GM21367 (cell line): ENCODE data around the gene PIGBOS1.
"Not testable (repeated sequence)": the region's sequence is repeated elsewhere in the genome, so short reads cannot be mapped to it uniquely, and the experiment has no call there.

Experiments
- ATAC-seq: cut with Tn5 transposase; IDR thresholded peaks from one replicate; pipeline ENCODE4 v1.9.1; 2021; ENCODE audit not compliant: unreplicated experiment

Gene PIGBOS1

GRCh38 chr15:55297315-55297714 is 21.6 kb downstream of the PIGBOS1 start:
- no peak for ATAC-seq

DNA sequence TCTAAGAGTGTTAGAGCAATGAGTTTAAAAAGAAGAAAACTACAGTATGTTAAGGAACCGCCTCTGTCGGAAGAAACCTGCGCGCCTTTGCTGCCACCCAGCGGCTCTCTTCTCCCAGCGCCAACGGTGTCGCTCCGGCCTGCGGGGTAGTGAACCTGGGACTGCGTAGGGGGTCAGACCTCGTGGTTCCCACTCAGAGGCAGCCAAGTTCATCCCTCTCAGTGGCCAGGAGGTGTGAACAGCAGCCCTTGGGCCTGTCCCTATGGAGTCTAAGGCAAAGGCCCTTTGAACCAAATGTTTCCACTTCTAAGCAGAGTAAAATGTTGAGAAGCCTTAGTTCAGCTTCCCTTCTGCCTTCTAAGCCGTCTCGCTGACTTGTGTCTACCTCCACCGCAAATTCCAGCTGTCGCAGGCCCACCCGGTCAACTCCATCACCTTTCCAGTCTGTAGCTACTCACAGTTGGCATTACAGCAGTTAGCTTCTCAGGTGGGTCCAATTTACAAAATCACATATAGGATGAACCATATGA is 28.3 kb downstream of the PIGBOS1 start:
- peak; percentile 78 for ATAC-seq

DNA sequence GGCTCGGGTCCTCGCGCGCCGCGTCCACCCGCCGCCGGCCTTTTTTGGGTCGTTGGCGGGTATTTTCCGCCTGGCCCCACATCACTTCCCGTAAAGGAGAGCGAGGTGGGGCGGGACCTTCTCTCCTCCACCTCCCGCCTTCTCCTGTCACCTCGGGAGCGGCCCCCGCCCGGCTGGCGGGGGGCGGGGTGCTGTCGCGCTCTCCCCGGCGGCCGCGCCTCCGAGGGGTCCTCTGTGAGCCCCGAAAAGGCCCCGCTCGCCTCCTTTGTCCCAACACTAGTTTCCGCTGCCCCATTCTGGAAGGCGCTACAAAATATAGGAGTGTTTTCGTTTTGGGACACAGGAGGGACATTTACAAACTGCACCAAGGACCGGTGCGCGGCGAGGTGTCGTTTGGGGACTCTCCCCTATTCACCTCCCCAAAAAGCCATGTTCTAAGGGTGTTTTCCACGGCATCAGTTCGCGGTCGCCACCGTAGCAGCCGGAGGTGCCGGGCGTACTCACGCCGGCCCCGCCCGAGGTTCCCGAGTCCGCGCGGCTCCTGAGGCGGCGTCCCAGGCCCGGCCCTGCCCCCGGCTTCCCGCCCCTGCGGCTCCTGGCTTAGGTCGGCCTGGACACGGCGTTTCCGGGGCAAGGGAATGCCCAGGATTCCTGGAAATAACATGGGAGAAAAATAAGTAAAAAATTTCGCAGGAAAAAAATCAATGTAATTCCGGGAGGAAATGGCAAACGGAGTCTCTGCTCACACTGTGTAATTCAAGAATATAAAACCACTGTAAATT is 29.0 kb downstream of the PIGBOS1 start, which contains the start of gene RAB27A:
Gene RAB27A (minus strand): TSS at position 68 of the 782 bp plus-strand sequence. CDS start 54,879 bp downstream, outside the sequence.
- ATAC-seq, result peak; percentile 49

DNA sequence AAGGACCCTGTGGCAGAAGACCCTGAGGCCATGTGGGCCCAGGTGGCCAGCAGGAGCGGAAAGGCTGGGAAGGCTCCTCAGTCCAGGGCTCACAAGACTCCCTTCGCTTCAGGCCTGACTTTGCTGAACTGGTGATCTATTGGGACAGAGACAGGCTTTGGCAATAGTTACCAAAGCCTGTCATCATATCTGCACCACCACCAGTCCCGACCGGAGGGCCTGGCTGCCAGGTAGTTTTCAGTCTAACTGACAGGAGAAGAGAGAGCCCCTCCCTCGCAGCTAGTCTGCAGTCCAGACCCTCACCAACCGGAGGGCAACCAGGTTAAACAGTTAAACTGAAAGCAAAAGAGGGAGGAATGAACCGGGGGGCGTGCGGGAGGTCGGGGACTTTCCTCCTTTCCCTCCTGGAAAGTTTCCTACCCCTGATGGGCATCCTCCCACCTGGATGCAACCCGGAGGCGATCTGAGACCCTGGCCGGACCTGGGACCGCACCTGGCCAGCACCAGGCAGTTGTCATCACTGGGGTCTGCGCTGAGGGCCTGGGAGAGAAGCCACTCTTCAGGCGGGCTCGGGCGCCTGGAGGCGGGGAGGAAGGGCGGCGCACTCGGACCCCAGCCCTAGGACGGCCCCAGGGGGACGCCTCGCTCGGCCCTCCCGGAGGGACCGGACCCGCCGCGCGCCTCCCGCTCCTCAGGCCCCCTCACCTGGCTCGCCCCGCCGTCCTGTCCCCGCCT is 29.7 kb downstream of the PIGBOS1 start:
- ATAC-seq, result peak; percentile 23

- no peak for ATAC-seq
Observed at GRCh38 chr15:55288006-55288717, 30.8 kb downstream of the PIGBOS1 start.

GRCh38 chr15:55286442-55287189 is 32.3 kb downstream of the PIGBOS1 start:
- not testable (repeated sequence) for ATAC-seq

- ATAC-seq, result no peak
Observed at GRCh38 chr15:55284426-55284825, 34.5 kb downstream of the PIGBOS1 start.

- ATAC-seq, result no peak
Observed at GRCh38 chr15:55283379-55284147, 35.4 kb downstream of the PIGBOS1 start.

- no peak for ATAC-seq
Observed at GRCh38 chr15:55282284-55282833, 36.6 kb downstream of the PIGBOS1 start.

DNA sequence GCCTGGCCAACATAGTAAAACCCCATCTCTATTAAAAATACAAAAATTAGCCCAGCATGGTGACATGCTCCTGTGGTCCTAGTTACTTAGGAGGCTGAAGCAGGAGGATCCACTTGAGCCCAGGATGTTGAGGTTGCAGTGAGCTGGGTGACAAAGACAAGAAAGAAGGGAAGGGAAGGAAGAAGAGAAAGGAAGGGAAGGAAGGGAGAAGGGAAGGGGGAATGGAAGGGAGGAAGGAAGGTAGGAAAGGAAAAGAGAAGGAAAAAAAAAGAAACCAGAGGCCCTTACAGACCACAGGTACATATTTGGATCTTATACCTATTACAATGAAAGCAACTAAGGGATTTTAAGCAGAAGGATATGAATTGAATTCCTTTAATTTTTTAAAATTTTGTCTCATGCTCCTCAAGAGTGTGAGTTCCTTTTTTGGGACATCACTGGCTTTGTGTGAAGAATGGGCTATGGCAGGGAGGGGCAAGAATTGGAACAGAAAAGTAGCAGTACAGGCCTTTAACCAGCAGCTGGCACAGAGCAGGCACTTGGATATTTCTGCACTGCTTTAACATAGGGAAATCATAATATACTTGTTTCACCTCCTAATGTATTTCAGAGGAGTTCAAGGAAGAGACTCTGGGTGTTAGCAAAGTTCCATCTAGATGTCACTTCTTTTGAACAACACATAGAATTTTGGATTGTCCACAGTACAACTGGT is 37.2 kb downstream of the PIGBOS1 start:
- ATAC-seq, result no peak

DNA sequence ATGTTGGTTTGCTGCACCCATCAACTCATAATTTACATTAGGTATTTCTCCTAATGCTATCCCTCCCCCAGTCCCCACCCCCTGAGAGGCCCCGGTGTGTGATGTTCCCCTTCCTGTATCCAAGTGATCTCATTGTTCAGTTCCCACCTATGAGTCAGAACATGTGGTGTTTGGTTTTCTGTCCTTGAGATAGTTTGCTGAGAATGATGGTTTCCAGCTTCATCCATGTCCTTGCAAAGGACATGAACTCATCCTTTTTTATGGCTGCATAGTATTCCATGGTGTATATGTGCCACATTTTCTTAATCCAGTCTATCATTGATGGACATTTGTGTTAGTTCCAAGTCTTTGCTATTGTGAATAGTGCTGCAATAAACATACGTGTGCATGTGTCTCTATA is 38.3 kb downstream of the PIGBOS1 start:
- not testable (repeated sequence) for ATAC-seq

DNA sequence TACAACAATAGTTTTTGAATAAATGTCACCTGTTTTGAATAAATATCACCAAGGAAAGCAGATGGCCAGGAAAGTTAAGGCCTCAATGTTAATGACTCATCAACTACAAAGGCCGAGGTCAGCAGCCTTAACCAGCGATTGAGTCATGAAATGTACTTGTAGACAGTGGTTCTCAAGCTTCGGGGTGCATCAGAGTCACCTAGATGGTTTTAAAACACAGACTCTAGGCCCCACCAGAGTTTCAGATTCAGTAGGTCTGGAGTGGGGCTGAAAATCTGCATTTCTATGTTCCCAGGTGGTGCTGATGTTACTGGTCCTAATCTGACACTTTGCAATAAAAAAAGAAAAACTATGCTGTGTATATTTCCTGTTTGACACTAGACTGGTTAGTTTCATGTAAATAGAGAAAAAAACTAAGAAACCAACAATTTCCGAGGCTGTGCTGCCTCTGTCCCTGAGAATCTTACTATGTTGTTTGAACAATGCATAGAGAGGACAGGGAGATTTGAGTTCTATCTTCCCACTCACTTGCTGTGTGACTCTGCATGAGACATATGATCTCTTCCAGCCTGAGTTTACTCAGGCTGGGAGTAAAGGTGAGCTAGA is 39.1 kb downstream of the PIGBOS1 start:
- ATAC-seq, result peak; percentile 70

DNA sequence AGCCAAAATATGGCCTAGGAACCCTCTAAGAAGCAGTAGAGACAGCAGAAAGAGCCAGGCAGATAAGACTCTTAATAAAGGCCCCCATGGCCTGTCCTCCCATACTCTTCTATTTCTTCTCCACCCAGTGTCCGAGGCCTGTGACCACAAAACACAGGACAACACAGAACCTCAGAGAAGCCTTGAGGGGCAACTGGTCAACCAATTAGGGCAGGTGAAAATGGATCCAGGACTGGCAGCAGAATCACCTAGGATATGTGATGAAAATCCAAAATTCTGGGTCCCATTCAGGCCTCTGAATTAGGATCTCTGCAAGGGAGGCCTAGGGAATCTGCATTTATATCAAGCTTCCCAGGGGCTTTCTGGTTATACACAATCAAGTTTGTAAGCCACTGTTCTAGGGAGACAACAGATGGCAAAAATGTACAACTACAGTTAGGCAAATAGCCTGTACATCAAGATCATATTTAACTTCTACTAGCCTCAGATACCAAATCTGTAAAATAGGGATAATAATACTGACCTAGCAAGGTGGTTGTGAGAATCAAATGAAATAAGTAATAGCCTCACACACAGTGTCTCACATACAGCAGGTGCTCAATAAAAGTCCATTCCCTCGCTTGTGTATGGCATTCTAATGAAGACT is 39.7 kb downstream of the PIGBOS1 start:
- ATAC-seq, result no peak

DNA sequence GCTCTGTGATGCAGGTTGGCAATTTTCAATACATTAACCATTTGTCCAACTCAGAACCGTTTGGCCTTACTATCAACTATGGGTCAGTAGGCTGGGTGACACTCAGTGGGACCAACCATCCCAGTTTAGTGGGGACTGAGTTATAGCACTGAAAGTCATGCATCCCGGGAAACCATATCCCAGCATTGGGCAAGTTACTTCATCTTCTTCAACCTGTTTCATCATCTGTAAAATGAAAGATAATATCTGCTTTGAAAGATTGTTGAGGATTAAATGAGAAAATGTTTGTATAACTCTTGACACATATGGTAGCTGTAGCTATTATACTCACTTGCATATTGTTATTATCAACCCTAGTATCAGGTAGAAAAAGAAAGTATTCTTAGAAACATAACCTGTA is 41.2 kb downstream of the PIGBOS1 start:
- ATAC-seq, result no peak

- ATAC-seq, result peak; percentile 41
Observed at GRCh38 chr15:55277116-55277564, 41.8 kb downstream of the PIGBOS1 start.

GRCh38 chr15:55276324-55276723 is 42.6 kb downstream of the PIGBOS1 start:
- ATAC-seq, result no peak

DNA sequence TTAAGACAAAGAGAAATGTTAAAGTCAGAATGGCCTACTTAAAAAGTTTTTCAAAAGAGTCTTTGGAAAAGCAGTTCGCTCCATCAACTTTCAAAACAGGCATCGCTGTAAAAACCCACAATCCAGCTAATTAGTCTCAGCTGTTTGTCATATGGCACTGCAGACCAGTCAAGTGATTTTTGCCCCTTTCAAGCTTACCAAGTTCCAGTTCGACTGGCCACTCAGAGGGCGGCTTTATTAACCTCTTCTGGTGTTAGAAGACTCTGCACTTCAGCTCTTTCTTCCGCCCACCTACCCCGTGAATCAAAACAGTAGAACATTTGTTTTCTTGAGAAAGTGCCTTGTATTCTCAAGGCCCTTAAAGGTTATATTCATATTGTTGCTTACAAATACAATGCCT is 48.6 kb downstream of the PIGBOS1 start:
- ATAC-seq, result no peak

- ATAC-seq, result no peak
Observed at GRCh38 chr15:55268176-55268695, 50.7 kb downstream of the PIGBOS1 start.
